ENCODE data around the gene OGFR.

The OGFR gene

GRCh38 chr20:62814060-62814708 lies 9.5 kb downstream of the OGFR start:
- H3K79me2 ChIP-seq (ENCODE audit: insufficient read depth, low read length): no peaks in the 10 kb centered on the region
- TF ChIP-seq EZH2phosphoT487 (conservative IDR thresholded peaks at IDR 0.05; ENCODE audit: low read length): no peak
- no peak for TF ChIP-seq CTCF (IDR thresholded peaks at IDR 0.05; ENCODE audit: insufficient read depth, low read length, poor library complexity, severe bottlenecking)
- no peak overlapping the region for H2AFZ ChIP-seq (ENCODE audit: low read depth, low read length, severe bottlenecking)
- H3K36me3 ChIP-seq (ENCODE audit: low read length): no peaks in the 10 kb centered on the region
- H3K27me3 ChIP-seq (ENCODE audit: low read length): no peaks in the 10 kb centered on the region
- H3K9ac ChIP-seq (ENCODE audit: low read length): no peak overlapping the region
- H3K9me2 ChIP-seq (replicated peaks; ENCODE audit: insufficient read depth, low read length): no peaks in the 10 kb centered on the region
- H3F3A ChIP-seq (ENCODE audit: insufficient read depth): no peaks in the 10 kb centered on the region
- no peak overlapping the region for H3K4me3 ChIP-seq (ENCODE audit: insufficient read depth, low read length, poor library complexity, severe bottlenecking)
- no peak overlapping the region for H3K27ac ChIP-seq (ENCODE audit: low read depth, low read length)
- H4K20me1 ChIP-seq (ENCODE audit: low read depth, low read length): no peaks in the 10 kb centered on the region
- H3K4me2 ChIP-seq (ENCODE audit: low read depth, low read length, poor library complexity, severe bottlenecking): no peak overlapping the region
- no peaks in the 10 kb centered on the region for H3K9me3 ChIP-seq (ENCODE audit: insufficient read depth, low read length)

- H3F3A ChIP-seq (ENCODE audit: insufficient read depth): no peaks in the 10 kb centered on the region
- H3K9ac ChIP-seq (ENCODE audit: low read length): no peak overlapping the region
- no peaks in the 10 kb centered on the region for H4K20me1 ChIP-seq (ENCODE audit: low read depth, low read length)
- no peaks in the 10 kb centered on the region for H3K27me3 ChIP-seq (ENCODE audit: low read length)
- no peaks in the 10 kb centered on the region for H3K9me2 ChIP-seq (replicated peaks; ENCODE audit: insufficient read depth, low read length)
- TF ChIP-seq CTCF (IDR thresholded peaks at IDR 0.05; ENCODE audit: insufficient read depth, low read length, poor library complexity, severe bottlenecking) (no peak), EZH2phosphoT487 (conservative IDR thresholded peaks at IDR 0.05; ENCODE audit: low read length) (no peak)
- no peaks in the 10 kb centered on the region for H3K9me3 ChIP-seq (ENCODE audit: insufficient read depth, low read length)
- no peak overlapping the region for H3K4me3 ChIP-seq (ENCODE audit: insufficient read depth, low read length, poor library complexity, severe bottlenecking)
- no peaks in the 10 kb centered on the region for H3K79me2 ChIP-seq (ENCODE audit: insufficient read depth, low read length)
- H3K4me2 ChIP-seq (ENCODE audit: low read depth, low read length, poor library complexity, severe bottlenecking): no peak overlapping the region
- no peaks in the 10 kb centered on the region for H3K36me3 ChIP-seq (ENCODE audit: low read length)
- no peak overlapping the region for H3K27ac ChIP-seq (ENCODE audit: low read depth, low read length)
- H2AFZ ChIP-seq (ENCODE audit: low read depth, low read length, severe bottlenecking): no peak overlapping the region
These were observed 10.1 kb downstream of the OGFR start for GRCh38 chr20:62814709-62815065.

GRCh38 chr20:62815066-62815991 lies 10.7 kb downstream of the OGFR start:
- Histone ChIP-seq H3K9me2 (replicated peaks; ENCODE audit: insufficient read depth, low read length) (no peaks in the 10 kb centered on the region), H4K20me1 (ENCODE audit: low read depth, low read length) (no peaks in the 10 kb centered on the region), H3K4me3 (ENCODE audit: insufficient read depth, low read length, poor library complexity, severe bottlenecking) (no peak overlapping the region), H3K36me3 (ENCODE audit: low read length) (no peaks in the 10 kb centered on the region), H3K27ac (ENCODE audit: low read depth, low read length) (no peak overlapping the region), H2AFZ (ENCODE audit: low read depth, low read length, severe bottlenecking) (no peak overlapping the region), H3K79me2 (ENCODE audit: insufficient read depth, low read length) (no peaks in the 10 kb centered on the region), H3K27me3 (ENCODE audit: low read length) (no peaks in the 10 kb centered on the region), H3K9me3 (ENCODE audit: insufficient read depth, low read length) (no peaks in the 10 kb centered on the region), H3F3A (ENCODE audit: insufficient read depth) (no peaks in the 10 kb centered on the region), H3K9ac (ENCODE audit: low read length) (no peak overlapping the region), H3K4me2 (ENCODE audit: low read depth, low read length, poor library complexity, severe bottlenecking) (no peak overlapping the region)
- TF ChIP-seq CTCF (IDR thresholded peaks at IDR 0.05; ENCODE audit: insufficient read depth, low read length, poor library complexity, severe bottlenecking) (no peak), EZH2phosphoT487 (conservative IDR thresholded peaks at IDR 0.05; ENCODE audit: low read length) (no peak)

Measured in SU-DHL-6 (cell line).